Measurements from ENCODE around the gene MRPL46.

The MRPL46 gene

GRCh38 chr15:88419830-88420229 lies 47.4 kb downstream of the MRPL46 start:
- Histone ChIP-seq H3K27ac (ENCODE audit: low read depth, low read length) (no peak overlapping the region), H3K4me3 (ENCODE audit: low read depth, low read length) (no peak overlapping the region), H3K9ac (ENCODE audit: low read length) (no peak overlapping the region), H3K36me3 (ENCODE audit: control insufficient read depth, insufficient read depth, low read length) (no peaks in the 10 kb centered on the region), H3K9me3 (ENCODE audit: control insufficient read depth, insufficient read depth, low read depth, low read length) (no peaks in the 10 kb centered on the region), H3K27me3 (ENCODE audit: control insufficient read depth, insufficient read depth, low read length) (peaks cover 18% of the 10 kb centered on the region), H3K4me1 (ENCODE audit: control insufficient read depth, insufficient read depth, low read length) (no peaks in the 10 kb centered on the region)

All from HUES6 (cell line).